Subcutaneous abdominal adipose tissue (tissue), 5 donors: ENCODE measurements around the gene BPIFA1.

Experiments used
- H3K27ac ChIP-seq: one replicate; pipeline ENCODE4 v1.7.0; 2013; ENCODE audit warnings: low read depth, mild to moderate bottlenecking, inconsistent platforms, low read length, moderate library complexity
- H3K27me3 ChIP-seq, 5 donors: one replicate each; pipeline ENCODE4 v1.7.0; 2013; ENCODE audit warnings: low read length in 5 of 5, inconsistent platforms in 1 of 5; ENCODE audit not compliant: control insufficient read depth in 5 of 5, insufficient read depth in 4 of 5
- H3K36me3 ChIP-seq, 5 donors: one replicate each; pipeline ENCODE4 v1.7.0; 2013; ENCODE audit warnings: low read length in 5 of 5; ENCODE audit not compliant: control insufficient read depth in 5 of 5, insufficient read depth in 5 of 5
- H3K4me1 ChIP-seq, 5 donors: one replicate each; pipeline ENCODE4 v1.7.0; 2013; ENCODE audit warnings: low read length in 5 of 5, mild to moderate bottlenecking in 3 of 5, moderate library complexity in 1 of 5; ENCODE audit not compliant: control insufficient read depth in 5 of 5, insufficient read depth in 5 of 5
- H3K4me3 ChIP-seq, 5 donors: one replicate each; pipeline ENCODE4 v1.7.0; 2013; ENCODE audit warnings: low read length in 5 of 5, low read depth in 1 of 5
- H3K9ac ChIP-seq, 5 donors: one replicate each; pipeline ENCODE4 v1.7.0; 2013; ENCODE audit warnings: low read length in 5 of 5, mild to moderate bottlenecking in 4 of 5, moderate library complexity in 3 of 5
- H3K9me3 ChIP-seq, 5 donors: one replicate each; pipeline ENCODE4 v1.7.0; 2013; ENCODE audit warnings: low read length in 5 of 5; ENCODE audit not compliant: control insufficient read depth in 5 of 5
- donor health status: healthy.
- donor health status: healthy.
- donor health status: healthy.
- donor health status: healthy.
- donor health status: healthy.

BPIFA1 gene

DNA sequence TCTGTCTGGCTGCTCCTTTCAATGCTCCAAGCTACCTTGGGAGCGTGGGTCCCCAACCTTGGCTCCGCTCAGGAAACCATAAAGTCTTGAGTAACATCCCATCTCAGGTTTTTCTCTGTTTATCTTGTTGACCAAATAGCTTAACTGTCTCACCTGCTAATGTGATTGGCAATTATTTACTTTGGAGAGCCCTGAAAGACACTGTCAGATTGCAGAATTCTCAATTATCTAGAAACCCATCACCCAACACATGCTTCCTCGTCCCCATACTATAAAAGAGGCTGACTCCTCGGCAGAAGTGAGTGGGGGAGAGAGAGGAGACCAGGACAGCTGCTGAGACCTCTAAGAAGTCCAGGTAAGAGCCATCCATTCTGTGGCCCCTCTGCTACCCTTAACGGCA lies at the start of gene BPIFA1:
TSS of gene BPIFA1 (plus strand) at position 301 of the 400 bp plus-strand sequence. CDS start 1,716 bp downstream, outside the sequence.
- Histone ChIP-seq H3K4me1 (no peaks in the 10 kb centered on the region), H3K27ac (no peak within 1 kb of the TSS), H3K9me3 (no peaks in the 10 kb centered on the region), H3K4me3 (no peak within 1 kb of the TSS), H3K27me3 (peaks cover 0 to 21% (median 5%) of the 10 kb centered on the region in 5 donors), H3K9ac (no peak within 1 kb of the TSS), H3K36me3 (no peaks in the 10 kb centered on the region)

DNA sequence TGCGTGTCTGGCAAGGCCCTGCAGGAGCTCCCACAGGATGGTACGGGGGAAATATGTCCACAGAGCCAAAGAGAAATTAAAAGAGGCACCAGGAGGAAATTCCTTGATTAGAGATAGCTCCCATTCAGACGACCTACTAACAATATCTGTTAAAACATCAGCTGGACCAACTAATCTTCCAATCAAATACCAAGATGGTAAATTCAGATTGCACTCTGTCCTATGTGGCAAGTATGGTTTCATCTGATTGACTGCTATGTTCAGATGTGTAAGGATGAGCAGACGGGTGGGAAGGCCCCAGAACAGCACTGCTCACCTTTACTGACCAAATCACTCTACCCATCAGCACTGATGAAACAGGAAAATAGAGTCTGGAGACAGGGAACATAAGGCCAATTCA lies 48.3 kb upstream of the BPIFA1 start:
- Histone ChIP-seq H3K9ac (no peak overlapping the region), H3K27ac (no peak overlapping the region), H3K36me3 (no peaks in the 10 kb centered on the region), H3K9me3 (peaks cover 0 to 7% (median 6%) of the 10 kb centered on the region in 5 donors), H3K27me3 (peaks cover 0 to 13% (median 3%) of the 10 kb centered on the region in 5 donors), H3K4me1 (no peaks in the 10 kb centered on the region), H3K4me3 (no peak overlapping the region)

DNA sequence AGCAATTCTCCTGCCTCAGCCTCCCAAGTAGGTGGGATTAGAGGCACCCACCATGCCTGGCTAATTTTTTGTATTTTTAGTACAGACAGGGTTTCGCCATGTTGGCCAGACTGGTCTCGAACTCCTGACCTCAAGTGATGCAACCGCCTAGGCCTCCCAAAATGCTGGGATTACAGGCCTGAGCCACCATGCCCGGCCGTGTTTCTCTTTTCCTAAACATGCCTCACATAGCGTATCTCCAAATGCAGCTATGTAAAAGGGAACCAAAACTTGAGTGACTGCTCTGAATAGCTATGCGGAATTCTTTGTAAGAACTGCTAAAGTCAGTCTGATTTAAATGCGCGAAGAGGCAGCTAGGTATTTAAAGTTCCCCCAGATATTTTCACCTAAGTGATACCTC lies 47.4 kb upstream of the BPIFA1 start:
- Histone ChIP-seq H3K27ac (no peak overlapping the region), H3K36me3 (no peaks in the 10 kb centered on the region), H3K9ac (no peak overlapping the region), H3K4me3 (no peak overlapping the region), H3K27me3 (peaks cover 0 to 13% (median 3%) of the 10 kb centered on the region in 5 donors), H3K9me3 (peaks cover 0 to 2% (median under 1%) of the 10 kb centered on the region in 5 donors), H3K4me1 (no peaks in the 10 kb centered on the region)

DNA sequence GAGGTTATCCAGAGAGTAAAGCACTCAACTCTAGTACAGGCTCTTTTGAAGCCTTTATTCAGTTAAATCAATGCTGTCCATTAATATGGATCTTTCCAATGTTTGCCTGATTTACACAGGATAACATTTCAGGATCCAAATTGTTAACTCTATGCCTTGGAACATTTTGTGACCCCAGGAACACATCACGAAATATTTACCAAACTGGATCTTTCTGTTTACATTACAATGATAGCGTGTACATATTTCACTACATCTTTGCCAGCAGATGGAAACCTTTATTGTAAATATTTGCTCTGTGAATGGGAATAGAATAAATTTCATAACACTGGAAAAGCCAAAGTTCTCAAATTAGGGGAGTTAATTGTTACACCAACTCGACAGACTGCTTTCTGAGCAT lies 44.3 kb upstream of the BPIFA1 start:
- no peaks in the 10 kb centered on the region for H3K4me1 ChIP-seq
- no peaks in the 10 kb centered on the region for H3K36me3 ChIP-seq
- H3K9ac ChIP-seq: no peak overlapping the region
- no peak overlapping the region for H3K27ac ChIP-seq
- peaks cover 0 to 13% (median 3%) of the 10 kb centered on the region in 5 donors for H3K27me3 ChIP-seq
- H3K4me3 ChIP-seq: no peak overlapping the region
- no peaks in the 10 kb centered on the region for H3K9me3 ChIP-seq

DNA sequence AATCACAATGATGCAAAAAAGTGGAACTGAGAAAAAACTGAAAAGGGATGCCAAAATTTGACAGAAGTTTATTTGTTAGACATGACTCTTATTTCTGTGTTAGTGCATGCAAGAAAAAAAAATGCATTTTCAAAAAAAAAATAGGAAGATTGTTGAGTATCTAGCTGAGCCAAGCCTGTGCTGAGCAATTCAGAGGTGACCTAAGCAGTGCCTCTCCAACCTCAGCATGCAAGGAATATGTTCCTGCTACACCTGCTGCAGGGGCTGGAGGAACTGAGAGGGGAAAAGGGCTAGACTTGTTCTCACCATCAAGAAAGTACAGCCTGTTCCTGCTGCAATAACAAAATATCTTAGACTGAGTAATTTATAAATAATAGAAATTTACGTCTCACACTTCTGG lies 43.8 kb upstream of the BPIFA1 start:
- Histone ChIP-seq H3K27ac (no peak overlapping the region), H3K9ac (no peak overlapping the region), H3K9me3 (no peaks in the 10 kb centered on the region), H3K36me3 (no peaks in the 10 kb centered on the region), H3K4me3 (no peak overlapping the region), H3K4me1 (no peaks in the 10 kb centered on the region), H3K27me3 (peaks cover 0 to 13% (median 3%) of the 10 kb centered on the region in 5 donors)

DNA sequence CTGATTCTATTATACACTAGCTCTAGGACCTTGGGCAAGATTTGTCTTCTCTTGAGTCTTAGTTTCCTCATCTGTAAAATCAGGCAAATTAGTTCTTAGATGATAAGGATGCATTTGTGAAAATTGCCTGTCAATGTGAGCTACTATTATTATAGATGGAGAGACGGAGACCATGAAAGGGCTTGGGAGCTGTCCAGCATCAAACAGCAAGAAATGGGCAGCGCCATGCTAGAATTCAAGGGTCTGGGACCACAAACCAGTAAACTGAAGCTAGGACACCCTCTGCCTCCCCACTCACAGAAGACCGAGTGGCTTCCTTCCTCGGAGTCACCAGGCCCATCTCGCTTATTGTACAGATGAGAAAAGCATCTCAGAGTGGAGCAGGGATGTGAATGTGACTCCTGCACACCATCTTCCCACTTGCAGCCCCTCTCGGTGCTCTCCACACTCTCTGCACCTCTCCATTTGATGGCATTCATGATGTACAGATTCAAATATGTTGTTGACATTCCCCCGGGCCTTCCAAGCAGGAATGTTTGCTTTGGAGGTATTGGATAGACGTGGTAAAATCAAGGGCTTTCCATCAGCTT lies 42.8 kb upstream of the BPIFA1 start:
- Histone ChIP-seq H3K27me3 (peaks cover 0 to 13% (median 6%) of the 10 kb centered on the region in 5 donors), H3K36me3 (no peaks in the 10 kb centered on the region), H3K4me3 (no peak overlapping the region), H3K27ac (no peak overlapping the region), H3K4me1 (no peaks in the 10 kb centered on the region), H3K9ac (no peak overlapping the region), H3K9me3 (no peaks in the 10 kb centered on the region)

DNA sequence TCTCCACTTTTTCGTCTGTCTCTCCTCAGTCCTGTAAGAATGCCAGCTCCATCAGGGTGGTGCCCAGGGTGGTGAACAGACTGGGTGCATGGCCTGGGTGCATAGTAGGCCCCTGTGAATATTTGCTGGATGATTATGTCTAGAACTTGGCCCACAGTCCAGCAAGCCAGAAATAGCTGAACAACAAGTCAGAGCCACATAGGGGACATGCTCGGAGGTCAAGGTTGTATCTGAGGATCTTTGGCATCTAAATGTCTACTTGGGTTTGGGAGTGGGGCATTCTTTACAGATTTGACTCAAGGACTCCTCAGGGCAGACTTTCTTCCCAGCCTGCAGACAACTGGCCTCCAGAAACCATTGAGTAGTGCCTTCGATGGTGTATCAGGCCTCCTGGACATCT lies 36.8 kb upstream of the BPIFA1 start:
- no peak overlapping the region for H3K27ac ChIP-seq
- no peaks in the 10 kb centered on the region for H3K4me1 ChIP-seq
- H3K9ac ChIP-seq: no peak overlapping the region
- H3K4me3 ChIP-seq: no peak overlapping the region
- H3K27me3 ChIP-seq: peaks cover 0 to 12% (median 3%) of the 10 kb centered on the region in 5 donors
- no peaks in the 10 kb centered on the region for H3K9me3 ChIP-seq
- H3K36me3 ChIP-seq: no peaks in the 10 kb centered on the region

DNA sequence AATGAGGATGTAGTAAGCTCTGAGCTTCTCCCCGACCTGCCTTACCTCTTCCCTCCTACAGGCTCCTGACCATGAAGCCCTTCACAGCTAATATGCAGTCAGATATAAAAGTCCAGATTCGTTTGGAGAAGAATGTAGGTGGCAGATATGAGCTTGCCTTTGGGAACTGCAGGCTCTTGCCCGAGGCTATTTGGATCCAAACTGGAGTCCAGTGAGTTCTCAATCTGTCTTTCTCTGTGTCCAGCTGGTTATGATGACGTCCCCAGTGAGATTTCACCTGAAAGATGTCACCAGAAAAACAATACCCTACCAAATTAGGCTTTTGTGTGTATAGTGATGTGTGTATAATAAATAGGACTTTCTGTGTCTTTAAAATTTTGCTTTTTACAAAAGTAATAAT lies 33.3 kb upstream of the BPIFA1 start:
- H3K9ac ChIP-seq: no peak overlapping the region
- H3K36me3 ChIP-seq: no peaks in the 10 kb centered on the region
- H3K9me3 ChIP-seq: no peaks in the 10 kb centered on the region
- no peak overlapping the region for H3K27ac ChIP-seq
- H3K4me3 ChIP-seq: no peak overlapping the region
- H3K27me3 ChIP-seq: peaks cover 2 to 12% (median 2%) of the 10 kb centered on the region in 5 donors
- no peaks in the 10 kb centered on the region for H3K4me1 ChIP-seq

DNA sequence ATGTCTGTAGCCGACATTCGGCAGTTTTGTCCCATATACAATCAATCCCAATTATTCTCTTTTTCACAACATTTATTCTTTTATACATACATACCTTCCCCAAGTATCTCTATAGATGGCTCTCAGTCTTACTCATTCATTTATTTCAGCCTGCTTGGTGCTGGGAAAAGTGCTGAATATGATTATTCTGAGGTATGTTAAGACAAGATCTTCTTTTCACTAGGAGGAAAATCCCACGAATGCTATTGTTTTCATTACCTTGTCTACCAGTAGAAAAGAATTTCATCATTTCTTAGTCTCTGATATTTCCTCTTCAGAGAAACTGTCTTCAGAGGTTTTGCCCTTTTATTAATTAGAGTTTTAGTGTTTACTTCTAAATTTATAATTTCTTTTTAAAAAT lies 32.4 kb upstream of the BPIFA1 start:
- H3K4me3 ChIP-seq: no peak overlapping the region
- H3K4me1 ChIP-seq: no peaks in the 10 kb centered on the region
- peaks cover 0 to 12% (median 2%) of the 10 kb centered on the region in 5 donors for H3K27me3 ChIP-seq
- no peak overlapping the region for H3K9ac ChIP-seq
- H3K36me3 ChIP-seq: no peaks in the 10 kb centered on the region
- no peaks in the 10 kb centered on the region for H3K9me3 ChIP-seq
- no peak overlapping the region for H3K27ac ChIP-seq

DNA sequence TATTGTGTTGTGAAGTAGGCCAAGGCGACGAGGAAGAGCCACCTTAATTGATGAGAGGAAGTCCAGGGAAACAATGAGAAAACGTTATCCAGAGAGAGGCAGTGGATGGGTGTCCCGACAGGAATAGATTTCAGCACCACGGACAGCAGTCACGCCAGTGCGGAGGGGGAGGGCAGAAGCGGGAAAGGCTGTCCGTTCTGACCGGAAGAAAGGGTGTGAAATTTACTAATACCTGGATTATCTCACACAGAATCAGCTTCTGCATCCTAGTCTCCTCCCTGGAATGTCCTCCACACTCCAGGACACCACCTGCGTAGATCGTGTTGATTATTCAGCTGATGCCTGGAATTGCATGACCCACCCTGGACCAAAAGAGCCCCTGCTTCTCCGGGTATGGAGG lies 26.0 kb upstream of the BPIFA1 start:
- no peaks in the 10 kb centered on the region for H3K4me1 ChIP-seq
- H3K9me3 ChIP-seq: no peaks in the 10 kb centered on the region
- H3K36me3 ChIP-seq: no peaks in the 10 kb centered on the region
- no peak overlapping the region for H3K9ac ChIP-seq
- H3K27ac ChIP-seq: no peak overlapping the region
- H3K27me3 ChIP-seq: peaks cover 0 to 26% (median 12%) of the 10 kb centered on the region in 5 donors
- H3K4me3 ChIP-seq: no peak overlapping the region
